Measurements from ENCODE around the gene ACSM3.

The ACSM3 gene

GRCh38 chr16:20807862-20808261, 44.0 kb downstream of the ACSM3 start:
- no peaks in the 10 kb centered on the region for H3K9me2 ChIP-seq (replicated peaks; ENCODE audit: low read depth, low read length)
- TF ChIP-seq EZH2phosphoT487 (IDR thresholded peaks at IDR 0.05; ENCODE audit: borderline replicate concordance), result no peak
- no peak for TF ChIP-seq CTCF (conservative IDR thresholded peaks at IDR 0.05; ENCODE audit: low read length)
- H3K4me1 ChIP-seq (ENCODE audit: insufficient read depth, low read length, poor library complexity, severe bottlenecking), result peaks cover 57% of the 10 kb centered on the region
- no peaks in the 10 kb centered on the region for H3K36me3 ChIP-seq (ENCODE audit: insufficient read depth, low read length)
- peak overlapping the region; percentile 82 for H3K4me3 ChIP-seq (ENCODE audit: low read length, poor library complexity, severe bottlenecking)
- no peaks in the 10 kb centered on the region for H3K9me3 ChIP-seq (ENCODE audit: insufficient read depth, low read depth, low read length)
- H3K4me2 ChIP-seq (ENCODE audit: low read depth, low read length, poor library complexity, severe bottlenecking), result peak overlapping the region; percentile 97
- H3F3A ChIP-seq (ENCODE audit: low read depth), result peaks cover 5% of the 10 kb centered on the region; the same call in 1 of the 2 replicates
- no peaks in the 10 kb centered on the region for H4K20me1 ChIP-seq (ENCODE audit: insufficient read depth, low read length, poor library complexity, severe bottlenecking)
- H3K79me2 ChIP-seq (ENCODE audit: insufficient read depth, low read length), result peaks cover 53% of the 10 kb centered on the region
- H3K27me3 ChIP-seq (ENCODE audit: insufficient read depth, low read length, poor library complexity, severe bottlenecking), result no peaks in the 10 kb centered on the region
- H3K9ac ChIP-seq (ENCODE audit: low read depth, low read length, poor library complexity, severe bottlenecking), result peak overlapping the region; percentile 99
- no peak overlapping the region for H2AFZ ChIP-seq (ENCODE audit: low read length)

GRCh38 chr16:20811889-20812439, 48.1 kb downstream of the ACSM3 start:
- H4K20me1 ChIP-seq (ENCODE audit: insufficient read depth, low read length, poor library complexity, severe bottlenecking), result no peaks in the 10 kb centered on the region
- no peaks in the 10 kb centered on the region for H3K9me3 ChIP-seq (ENCODE audit: insufficient read depth, low read depth, low read length)
- H3K9me2 ChIP-seq (replicated peaks; ENCODE audit: low read depth, low read length), result no peaks in the 10 kb centered on the region
- no peak overlapping the region for H3K9ac ChIP-seq (ENCODE audit: low read depth, low read length, poor library complexity, severe bottlenecking)
- no peak overlapping the region for H3K4me3 ChIP-seq (ENCODE audit: low read length, poor library complexity, severe bottlenecking)
- H3K27me3 ChIP-seq (ENCODE audit: insufficient read depth, low read length, poor library complexity, severe bottlenecking), result no peaks in the 10 kb centered on the region
- peaks cover 86% of the 10 kb centered on the region for H3K4me1 ChIP-seq (ENCODE audit: insufficient read depth, low read length, poor library complexity, severe bottlenecking)
- peak overlapping the region; percentile 33 for H3K4me2 ChIP-seq (ENCODE audit: low read depth, low read length, poor library complexity, severe bottlenecking)
- peaks cover 33% of the 10 kb centered on the region for H3K79me2 ChIP-seq (ENCODE audit: insufficient read depth, low read length)
- no peak overlapping the region for H2AFZ ChIP-seq (ENCODE audit: low read length)
- no peaks in the 10 kb centered on the region for H3K36me3 ChIP-seq (ENCODE audit: insufficient read depth, low read length)
- TF ChIP-seq CTCF (conservative IDR thresholded peaks at IDR 0.05; ENCODE audit: low read length) (no peak), EZH2phosphoT487 (IDR thresholded peaks at IDR 0.05; ENCODE audit: borderline replicate concordance) (no peak)
- peaks cover 3% of the 10 kb centered on the region; the same call in 1 of the 2 replicates for H3F3A ChIP-seq (ENCODE audit: low read depth)

- H4K20me1 ChIP-seq (ENCODE audit: insufficient read depth, low read length, poor library complexity, severe bottlenecking), result no peaks in the 10 kb centered on the region
- TF ChIP-seq CTCF (conservative IDR thresholded peaks at IDR 0.05; ENCODE audit: low read length), result no peak
Measured at GRCh38 chr16:20812510-20812909, 48.7 kb downstream of the ACSM3 start.

More at GRCh38 chr16:20812510-20812909, 48.7 kb downstream of the ACSM3 start:
- no peaks in the 10 kb centered on the region for H3K9me2 ChIP-seq (replicated peaks; ENCODE audit: low read depth, low read length)
- H3K4me2 ChIP-seq (ENCODE audit: low read depth, low read length, poor library complexity, severe bottlenecking), result no peak overlapping the region
- no peak overlapping the region for H3K9ac ChIP-seq (ENCODE audit: low read depth, low read length, poor library complexity, severe bottlenecking)
- H3K36me3 ChIP-seq (ENCODE audit: insufficient read depth, low read length), result no peaks in the 10 kb centered on the region
- no peak overlapping the region for H3K4me3 ChIP-seq (ENCODE audit: low read length, poor library complexity, severe bottlenecking)
- H3K4me1 ChIP-seq (ENCODE audit: insufficient read depth, low read length, poor library complexity, severe bottlenecking), result peaks cover 86% of the 10 kb centered on the region
- peaks cover 28% of the 10 kb centered on the region for H3K79me2 ChIP-seq (ENCODE audit: insufficient read depth, low read length)
- no peaks in the 10 kb centered on the region for H3K9me3 ChIP-seq (ENCODE audit: insufficient read depth, low read depth, low read length)
- H3F3A ChIP-seq (ENCODE audit: low read depth), result peaks cover 3% of the 10 kb centered on the region; the same call in 1 of the 2 replicates
- no peak overlapping the region for H2AFZ ChIP-seq (ENCODE audit: low read length)
- H3K27me3 ChIP-seq (ENCODE audit: insufficient read depth, low read length, poor library complexity, severe bottlenecking), result no peaks in the 10 kb centered on the region

All from Loucy (cell line).